ENCODE results near the gene CYSTM1.

GRCh38 chr5:140219068-140219991, 44.3 kb downstream of the CYSTM1 start:
- TF ChIP-seq CTCF (IDR thresholded peaks at IDR 0.05) (no peak), CHD2 (IDR thresholded peaks at IDR 0.05; ENCODE audit: low read length, partially characterized antibody) (no peak), RFX5 (IDR thresholded peaks at IDR 0.05) (no peak), EP300 (IDR thresholded peaks at IDR 0.05) (no peak), NFE2L2 (conservative IDR thresholded peaks at IDR 0.05; ENCODE audit: low read length) (no peak), POLR2A (IDR thresholded peaks at IDR 0.05; ENCODE audit: low read length) (no peak), SMC3 (IDR thresholded peaks at IDR 0.05) (no peak), NPAS2 (CRISPR knock-in tag; IDR thresholded peaks at IDR 0.05; ENCODE audit: borderline replicate concordance) (no peak), JUN (IDR thresholded peaks at IDR 0.05) (no peak), ZFP36 (IDR thresholded peaks at IDR 0.05; ENCODE audit: borderline replicate concordance, partially characterized antibody) (no peak)

All from A549 (cell line).